ENCODE results near the gene ZNF783.

DNA sequence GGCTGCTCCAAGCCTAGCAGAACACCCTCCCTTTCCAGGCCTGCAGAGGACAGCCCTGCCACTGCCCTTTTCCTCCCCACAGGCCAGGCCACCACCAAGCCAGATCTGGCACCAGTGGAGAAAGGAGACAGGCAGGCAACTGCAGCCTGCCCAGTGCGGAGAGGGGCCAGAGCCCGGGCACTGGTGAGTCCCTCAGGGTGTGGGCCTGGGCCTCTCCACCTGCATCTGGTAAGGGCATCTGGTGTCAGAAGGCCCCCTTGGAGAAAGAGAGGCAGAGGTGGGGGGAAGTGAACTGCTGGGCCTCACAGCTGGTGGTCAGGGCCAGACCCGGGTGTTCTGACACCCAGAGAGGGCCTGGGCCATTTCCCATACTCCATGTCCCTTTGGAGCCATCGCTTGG lies 27.9 kb downstream of the ZNF783 start:
- TF ChIP-seq SUZ12 (IDR thresholded peaks at IDR 0.05; ENCODE audit: extremely low read depth, insufficient read depth, insufficient read length) (no peak), ZNF274 (IDR thresholded peaks at IDR 0.05; ENCODE audit: low read depth, low read length) (no peak)
